Hypothalamus (tissue), 51 donors: ENCODE data around the gene TOP3B.
"Not testable (repeated sequence)": the region's sequence is repeated elsewhere in the genome, so short reads cannot be mapped to it uniquely, and the experiment has no call there.

ENCODE experiments used
- DNase-seq, 51 donors: peaks; one replicate each; lab custom pipeline; 2025; lab: John Stamatoyannopoulos, UW

The TOP3B gene

DNA sequence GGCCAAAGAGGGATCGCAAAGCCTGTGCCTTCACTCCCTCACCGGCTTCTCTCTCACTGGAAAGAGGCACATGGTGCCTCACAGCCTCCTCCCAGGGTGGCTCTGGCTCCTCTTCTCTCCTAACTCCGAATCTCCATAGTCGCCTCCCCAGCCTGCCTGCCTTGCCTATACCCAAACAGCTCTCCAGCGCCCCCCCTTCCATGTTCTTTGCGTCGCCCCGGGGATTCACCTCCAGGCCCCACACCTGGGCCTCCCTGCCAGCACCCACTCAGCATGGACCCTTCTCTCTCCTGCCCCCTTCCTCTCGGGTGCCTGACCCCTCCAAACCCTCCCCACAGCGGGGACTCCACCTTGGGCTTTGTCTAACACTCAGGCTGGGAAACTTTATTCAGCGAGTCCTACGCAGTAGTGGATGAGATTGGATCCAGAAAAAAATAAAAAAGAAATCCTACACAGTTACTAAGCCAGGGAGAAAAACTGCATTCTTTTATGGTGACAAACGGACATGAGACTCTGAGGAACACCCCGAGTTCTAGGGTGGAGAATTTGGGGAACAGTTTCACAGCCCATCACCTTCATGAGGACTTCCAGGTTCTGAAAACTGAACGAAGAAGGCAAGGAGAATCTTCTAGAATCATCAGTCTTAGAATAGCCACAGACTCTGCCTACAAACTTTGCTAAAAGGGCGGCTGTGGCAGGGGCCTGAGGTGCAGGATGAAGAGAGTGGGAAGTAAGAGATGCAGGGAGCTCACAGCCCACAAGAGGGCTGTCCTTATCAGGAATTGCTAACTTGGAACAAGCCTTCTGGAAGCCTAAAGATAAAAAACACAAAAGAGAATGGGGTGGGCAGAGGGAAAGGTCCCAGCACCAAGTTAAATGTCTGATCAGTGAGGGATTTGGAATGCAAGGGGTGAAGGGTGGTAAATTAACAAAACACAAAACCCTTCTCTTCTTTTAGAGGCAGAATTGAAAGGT, 35.3 kb downstream of the TOP3B start:
- DNase-seq = peak in 3 of 51 donors; percentile 3 to 24 (median 19)

DNA sequence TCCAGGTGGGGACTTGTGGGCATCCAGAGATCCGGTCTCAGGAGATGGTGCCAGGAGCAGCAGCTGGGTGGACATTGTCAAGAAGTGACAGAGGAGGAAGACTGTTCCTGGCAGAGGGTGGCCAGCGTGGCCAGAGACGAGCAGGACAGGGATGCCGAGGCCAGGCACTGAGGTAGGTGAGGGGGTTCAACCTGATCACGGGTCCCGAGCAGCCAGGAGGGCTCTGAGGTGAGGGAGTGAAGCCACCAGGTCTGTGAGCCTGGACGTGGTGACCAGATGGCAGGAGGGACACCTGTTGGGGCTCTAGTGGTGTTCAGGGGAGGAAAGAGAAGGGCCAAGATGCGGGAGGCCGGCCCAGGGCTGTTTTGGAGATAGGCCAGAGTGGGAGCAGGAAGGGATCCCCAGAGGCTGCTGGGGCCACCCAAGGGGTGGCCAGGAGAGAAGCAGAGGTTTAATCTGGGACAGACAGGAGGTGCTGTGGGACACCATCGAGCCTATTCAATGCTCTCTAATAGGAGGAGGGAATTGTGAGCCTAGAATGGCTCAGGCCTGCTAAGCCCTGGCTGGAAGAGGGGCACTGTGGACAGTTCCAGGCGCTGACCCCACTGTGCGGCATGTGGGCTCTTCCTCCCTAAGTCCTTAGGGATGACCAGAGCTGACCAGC, 36.2 kb downstream of the TOP3B start:
- no peak for DNase-seq

DNA sequence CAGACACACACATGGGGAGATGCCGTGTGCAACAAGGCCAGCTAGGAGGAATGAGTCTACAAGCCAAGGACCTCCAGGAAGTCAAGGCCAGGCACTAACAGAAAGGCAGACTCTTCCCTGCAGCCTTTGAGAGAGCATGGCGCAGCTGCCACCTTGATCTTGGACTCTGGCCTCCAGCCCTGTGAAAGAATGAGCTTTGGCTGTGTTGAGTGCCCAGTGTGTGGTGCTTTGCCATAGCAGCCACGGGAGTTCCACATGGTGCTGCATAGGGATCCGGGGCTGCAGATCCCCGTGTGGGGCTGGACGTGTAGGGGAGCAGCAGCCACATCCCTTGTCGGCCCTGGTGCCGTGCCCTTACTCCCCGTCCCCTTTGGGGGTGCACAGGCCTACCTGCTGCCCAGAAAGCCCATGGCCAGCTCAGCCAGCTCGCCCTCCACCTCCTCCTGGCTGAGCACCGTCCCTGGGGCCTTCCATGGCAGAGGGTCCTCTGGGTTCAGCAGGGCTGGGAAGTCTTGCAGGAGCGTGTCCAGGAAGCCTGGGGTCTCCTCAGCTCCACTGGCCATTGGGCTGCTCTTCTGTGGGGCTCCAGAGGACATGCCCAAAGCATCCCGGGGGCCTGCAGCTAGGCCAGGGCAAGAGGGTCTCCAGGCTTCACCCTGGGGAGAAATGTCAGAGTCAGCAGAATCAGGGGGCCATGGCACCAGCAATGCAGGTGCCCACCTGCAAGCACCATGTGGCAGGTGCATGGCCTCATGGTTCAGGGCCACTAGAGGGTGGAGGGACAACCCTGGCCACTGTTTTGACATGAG, 36.9 kb downstream of the TOP3B start:
- no peak for DNase-seq

DNA sequence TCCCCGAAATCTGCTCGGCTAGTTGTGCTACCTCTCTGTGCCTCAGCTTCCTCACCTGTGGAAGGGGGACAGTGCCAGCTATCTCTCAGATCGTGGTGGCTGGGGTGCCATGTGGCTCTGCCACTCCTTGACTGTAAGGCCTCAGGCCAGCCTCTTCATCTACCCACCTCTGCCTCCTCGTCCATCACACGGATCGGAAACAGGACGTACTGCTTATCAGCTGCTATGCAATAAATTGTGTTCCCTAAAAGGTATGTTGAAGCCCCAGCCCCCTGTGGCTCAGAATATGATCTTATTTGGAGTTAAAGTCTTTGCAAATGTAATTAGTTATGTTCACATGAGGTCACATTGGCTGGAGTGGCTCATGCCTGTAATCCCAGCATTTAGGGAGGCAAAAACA, 37.7 kb downstream of the TOP3B start:
- no peak for DNase-seq

DNA sequence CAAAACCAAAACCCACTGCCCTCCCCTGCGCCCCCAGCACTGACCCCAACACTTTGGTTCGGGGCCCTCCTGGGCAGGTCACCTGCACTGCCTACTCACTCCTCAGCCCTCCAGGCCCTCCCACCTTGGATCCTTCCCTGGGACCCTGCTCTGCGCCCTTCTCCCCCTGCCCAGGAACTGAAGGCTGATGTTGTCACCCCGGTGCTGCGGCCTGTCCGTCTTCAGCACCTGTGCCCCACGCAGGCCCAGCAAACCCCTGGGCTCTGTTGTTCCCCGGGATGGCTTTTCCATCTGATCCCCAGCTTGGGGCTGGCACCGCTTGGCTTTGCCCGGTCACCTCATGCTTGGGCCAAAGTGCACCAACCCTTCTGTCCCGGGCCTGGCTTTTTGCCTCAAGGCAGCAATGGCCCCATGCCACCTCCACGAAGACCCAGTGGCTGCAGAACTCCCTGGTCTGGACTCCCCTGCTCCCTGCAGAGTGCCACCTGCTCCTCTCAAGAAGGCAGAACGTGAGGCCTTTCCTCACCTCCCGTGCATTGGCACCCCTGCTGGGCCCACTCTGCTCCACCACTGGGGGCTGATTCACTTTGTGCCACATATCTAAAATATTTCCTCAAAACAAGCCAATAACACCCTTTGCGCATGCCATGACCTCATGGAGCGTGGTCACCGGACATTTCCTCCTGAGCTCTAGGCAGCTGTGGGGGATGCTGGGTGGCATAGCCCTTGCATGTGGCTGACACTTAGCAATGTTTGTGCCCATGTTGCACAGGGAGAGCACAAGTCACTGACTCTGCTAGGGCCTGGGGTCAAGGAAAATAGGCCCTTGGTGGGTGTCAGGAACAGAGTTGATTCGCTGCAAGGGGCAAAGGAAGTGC, 38.8 kb downstream of the TOP3B start:
- no peak for DNase-seq

DNA sequence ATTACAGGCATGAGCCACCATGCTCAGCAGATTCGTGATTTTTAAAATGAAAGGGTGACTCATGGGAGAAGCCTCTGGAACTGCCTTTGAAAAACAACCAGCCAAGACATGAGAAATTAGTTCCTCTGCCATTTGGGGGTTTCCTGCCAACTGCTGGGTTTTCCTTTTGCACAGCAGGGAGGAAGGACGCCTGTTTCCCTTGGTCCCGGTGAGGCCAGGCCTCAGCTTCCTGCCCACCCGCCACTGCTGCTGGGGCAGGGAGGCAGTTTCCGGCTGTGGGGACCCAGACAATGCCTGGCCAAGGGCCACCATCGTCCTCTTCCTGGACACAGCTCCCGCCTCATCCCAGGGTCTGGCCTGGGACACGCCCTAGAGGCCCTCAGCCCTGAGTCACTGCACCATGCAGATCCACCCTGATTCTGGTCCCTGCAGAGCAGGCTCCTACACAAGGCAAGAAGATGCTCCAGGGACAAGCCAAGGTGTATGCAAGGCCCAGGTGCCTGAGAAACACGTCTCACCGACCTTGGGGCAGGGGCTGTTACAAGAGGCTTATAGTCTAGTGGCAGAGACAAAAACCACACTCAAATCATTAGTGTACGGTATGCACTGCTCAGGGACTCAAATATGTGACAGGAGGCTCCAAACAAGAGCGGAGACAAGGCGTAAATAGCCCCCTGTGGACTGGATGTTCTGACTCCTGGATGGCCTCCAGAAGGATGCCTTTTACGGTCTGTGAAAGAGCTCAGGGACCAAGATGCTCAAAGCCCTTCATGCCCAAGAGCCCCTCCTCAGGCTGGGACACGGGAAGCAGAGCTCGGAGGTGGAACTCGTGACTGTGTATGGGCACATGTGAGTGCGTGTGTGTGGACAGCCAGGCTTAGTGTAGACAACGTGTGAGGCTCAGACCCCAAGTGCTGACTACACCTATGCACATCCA, 39.9 kb downstream of the TOP3B start:
- DNase-seq = peak in 8 of 51 donors; percentile 13 to 47 (median 24)

DNA sequence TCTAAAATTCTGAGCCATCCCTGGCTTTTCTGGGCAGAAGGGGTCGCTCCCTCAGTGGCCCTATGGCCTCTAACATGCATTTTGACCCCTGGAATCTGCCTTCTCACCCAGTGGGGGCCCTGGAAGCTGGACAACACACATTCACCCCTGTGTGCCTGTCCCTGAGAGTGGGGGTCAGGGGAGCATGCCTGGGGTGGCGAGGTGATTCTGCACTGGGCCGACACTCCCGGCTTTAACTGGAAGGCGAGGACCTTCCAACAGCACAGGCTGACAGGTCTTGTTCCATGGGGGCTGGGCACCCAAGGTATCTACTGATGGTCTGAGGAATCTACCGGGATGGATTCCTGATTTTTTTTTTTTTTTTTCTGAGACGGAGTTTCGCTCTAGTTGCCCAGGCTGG, 40.7 kb downstream of the TOP3B start:
- no peak for DNase-seq

DNA sequence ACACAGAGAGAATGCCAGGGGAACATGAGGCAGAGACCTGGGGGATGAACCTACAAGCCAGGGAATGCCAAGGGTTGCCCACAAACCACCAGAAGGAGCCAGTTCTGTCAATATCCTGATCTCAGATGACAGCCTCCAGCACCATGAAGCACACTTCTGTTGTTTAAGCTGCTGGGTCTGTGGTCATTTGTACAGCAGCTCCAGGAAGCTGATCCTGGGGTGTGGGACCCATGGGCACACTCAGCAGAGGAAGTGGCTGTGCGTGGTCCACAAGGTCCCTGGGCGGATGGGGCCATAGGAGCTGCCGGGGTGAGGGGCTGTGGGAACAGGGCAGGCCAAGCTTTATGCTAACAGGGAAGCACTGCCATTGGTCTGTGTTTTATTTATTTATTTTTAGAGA, 42.1 kb downstream of the TOP3B start:
- peak in 4 of 51 donors; percentile 7 to 27 (median 12) for DNase-seq

DNA sequence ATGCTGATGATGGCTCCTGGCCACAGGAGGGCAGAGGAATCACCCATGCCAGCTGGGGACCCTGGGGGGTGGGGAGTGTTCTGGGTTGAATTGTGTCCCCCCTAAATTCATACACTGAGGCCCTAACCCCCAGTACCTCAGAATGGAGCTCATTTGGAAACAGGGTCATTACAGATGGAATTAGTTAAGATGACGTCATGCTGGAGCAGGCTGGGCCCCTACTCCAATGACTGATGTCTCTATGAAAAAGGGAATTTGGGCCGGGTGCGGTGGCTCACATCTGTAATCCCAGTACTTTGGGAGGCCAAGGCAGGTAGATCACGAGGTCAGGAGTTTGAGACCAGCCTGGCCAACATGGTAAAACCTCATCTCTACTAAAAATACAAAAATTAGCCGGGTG, 42.7 kb downstream of the TOP3B start:
- DNase-seq = not testable (repeated sequence)

DNA sequence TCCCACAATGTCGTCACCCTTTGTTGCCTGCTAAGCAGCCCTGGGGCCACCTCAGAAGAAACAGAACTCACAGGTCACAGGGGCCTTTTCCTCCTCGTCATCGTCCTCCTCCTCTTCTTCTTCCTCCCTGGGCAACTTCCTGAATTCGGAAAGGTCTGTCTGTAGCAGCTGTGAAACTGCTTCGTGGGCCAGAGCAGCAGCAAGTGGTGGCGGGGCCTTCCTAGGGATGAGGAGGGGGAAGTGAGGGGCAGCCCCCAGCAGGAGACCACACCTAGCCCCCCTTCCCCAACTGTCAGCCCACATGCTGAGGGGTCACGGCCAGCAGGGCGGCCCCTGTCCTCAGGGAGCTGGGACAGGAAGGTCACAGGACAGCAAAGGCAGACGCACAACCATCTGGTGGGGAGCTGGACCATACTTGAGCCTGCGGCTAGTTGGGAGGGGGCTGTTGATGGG, 43.1 kb downstream of the TOP3B start:
- DNase-seq = peak in 2 of 51 donors; percentile 7 to 10

DNA sequence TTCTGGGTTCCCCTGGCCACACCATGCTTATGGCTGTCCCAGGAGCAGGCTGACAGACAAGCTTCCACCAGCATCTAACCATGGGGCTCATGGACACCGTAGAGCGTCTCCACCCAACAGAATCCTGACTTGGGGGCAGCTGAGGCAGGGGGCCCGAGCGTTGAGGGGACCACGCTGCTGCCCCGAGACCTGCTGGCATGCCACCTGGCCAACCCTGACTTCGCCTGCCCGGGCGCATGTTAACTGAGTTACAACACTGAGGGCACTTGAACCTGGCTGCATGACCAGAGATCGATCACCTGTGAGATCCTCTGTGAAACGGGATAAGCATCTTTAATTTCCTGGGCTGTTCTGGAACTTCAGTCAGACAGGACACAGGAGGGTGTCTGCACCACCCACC, 43.7 kb downstream of the TOP3B start:
- no peak for DNase-seq

DNA sequence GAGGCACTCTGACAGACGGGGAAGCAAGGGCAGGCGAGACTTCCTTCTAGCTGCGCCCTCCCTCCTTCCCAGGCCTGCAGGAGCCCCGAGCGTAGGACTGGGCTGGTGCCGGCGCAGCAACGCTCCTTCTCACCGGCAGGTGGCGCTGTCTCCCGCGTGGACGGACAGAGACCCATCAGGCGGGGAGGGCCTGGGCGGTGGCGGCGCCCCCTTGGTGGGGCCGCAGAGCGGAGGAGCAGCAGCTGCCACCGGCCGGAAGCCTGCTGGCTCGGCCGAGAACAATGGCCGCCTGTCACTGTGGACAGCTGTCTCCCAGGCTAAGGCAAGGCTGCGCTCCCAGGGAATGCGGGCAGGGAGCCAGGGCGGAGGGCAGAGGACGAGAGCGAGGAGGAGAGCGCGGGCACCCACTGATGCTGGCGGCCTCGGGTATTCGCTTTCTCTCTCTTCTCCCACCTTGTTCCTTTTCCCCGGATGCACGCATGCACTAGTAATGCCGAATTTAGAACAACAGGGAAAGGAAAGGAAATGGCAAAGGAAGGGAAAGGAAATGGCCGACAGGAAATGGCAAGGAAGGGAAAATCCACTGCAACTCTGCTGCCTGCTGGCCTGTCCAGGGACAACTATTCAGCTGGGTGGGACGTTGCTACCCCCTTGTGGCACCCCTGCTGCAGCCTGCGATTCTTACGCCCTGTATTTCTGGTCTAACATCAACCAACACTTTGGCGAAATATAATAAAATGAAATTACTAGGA, 44.3 kb downstream of the TOP3B start:
- DNase-seq = peak; percentile 78 to 99 (median 91)

DNA sequence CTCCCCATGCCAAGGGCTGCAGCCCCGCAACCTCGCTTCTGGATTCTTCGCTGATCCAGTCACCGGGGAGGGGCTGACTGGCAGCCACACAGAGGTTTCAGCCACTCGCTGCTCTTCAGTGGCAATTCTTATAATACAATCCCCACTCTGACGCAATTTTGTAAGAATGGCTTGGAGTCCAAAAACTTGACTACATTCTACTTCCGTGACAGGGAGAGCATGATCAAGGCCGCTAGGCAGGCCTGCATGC, 44.8 kb downstream of the TOP3B start:
- peak in 16 of 51 donors; percentile 48 to 81 (median 64) for DNase-seq

DNA sequence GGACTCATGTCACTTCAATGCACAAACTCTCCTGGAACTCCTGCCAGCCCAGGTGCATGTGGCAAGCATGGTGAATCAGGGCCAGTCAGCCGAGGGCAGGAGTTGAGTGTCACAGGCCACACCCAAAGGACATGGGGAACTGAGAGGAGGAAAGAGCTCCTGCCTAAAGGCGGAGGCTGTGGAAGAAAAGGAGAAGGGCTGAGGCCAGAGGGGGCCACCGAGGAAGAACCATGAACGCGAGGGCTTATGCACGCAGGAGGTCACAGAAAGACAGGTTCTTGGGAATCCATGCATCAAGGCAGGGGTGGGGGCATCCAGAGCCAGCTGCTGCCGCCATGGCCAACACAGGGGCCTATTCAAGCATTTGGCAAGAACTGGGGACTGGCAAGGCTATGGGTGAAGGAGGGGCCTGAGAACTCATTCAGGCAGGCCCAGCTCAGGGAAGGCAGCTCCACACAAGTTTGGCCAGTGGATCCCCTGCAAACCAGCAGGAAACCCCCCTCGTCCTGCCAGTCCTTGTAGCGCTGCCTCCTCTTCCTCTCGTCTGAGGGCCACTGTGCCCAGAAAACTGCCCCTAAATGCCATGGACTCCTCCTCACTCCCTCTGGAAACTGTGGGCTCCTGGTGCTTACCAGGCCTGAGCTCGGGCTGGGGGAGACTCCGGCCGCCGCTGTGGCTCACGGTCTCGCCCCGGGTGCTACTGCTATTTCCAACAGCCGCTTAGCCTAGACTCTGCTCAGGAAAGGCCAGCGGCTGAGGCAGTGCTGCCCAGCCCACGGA, 45.4 kb downstream of the TOP3B start:
- DNase-seq = peak in 36 of 51 donors; percentile 22 to 79 (median 48)

DNA sequence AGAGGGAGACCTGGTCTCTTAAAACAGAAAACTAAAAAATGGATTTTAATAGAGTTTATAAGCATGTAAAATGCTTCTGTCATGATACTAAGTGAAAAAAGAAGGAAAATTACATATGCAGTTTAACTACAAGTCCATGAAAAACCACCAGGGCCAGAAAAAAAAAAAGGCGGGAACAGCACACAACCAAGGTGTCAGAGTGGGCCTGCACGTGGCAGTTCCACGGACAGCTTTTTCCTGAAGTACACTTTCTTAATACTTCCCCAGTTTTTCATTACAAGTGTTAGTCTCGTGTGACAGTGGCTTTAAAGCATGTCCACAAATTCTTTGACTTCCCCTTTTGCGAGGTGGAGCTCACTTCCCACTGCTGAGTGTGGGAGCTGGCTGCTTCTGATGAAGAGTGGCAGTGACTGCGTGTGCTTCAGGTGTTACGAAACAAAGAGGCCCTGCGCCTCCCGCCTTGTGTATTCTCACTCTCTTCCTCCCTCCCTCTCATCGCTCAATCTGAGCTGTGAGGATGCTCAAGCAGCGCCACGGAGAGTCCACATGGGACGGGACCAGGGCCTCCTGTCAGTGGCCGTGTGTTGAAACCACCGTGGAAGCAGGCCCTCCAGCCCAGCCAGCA, 46.3 kb downstream of the TOP3B start:
- DNase-seq = peak in 12 of 51 donors; percentile 10 to 72 (median 28)

DNA sequence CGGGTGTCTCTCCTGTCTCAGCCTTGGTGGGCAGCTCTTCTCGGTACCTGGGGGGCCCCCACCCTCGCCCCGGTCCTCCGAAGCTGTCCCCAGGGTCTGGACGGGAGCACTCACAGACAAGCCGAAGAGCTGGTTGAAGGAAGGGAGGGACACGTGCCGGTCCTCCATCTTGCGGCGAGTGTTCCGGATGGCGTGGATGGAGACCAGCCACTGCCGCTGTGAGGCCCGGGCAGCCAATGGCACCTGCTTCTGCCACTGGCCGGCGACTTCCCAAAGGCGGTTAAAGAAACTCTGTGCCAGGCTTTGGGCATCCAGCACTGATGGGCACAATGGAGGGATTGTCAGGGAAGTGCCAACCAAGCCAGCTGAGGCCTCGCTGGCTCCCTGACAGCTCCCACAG, 48.7 kb downstream of the TOP3B start:
- peak in 37 of 51 donors; percentile 19 to 82 (median 58) for DNase-seq

DNA sequence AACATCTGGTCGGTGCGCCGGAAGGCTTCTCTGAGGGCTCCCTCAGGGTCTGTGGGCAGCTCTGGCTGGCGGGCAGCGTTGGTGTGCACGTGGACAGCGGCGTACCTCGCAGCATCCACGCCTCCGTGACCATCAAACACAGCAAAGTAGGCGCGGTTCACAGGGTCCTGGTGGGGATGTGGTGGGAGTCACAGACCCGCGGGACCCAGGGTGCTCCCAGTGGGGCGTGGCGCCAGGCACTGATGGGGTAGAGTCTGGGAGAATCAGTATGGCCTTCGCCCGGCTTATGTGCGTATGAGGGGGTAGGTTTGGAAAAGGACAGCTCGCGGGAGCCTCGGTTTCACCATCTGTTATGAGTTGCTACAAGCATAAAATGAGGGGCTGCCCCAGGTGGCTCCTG, 49.2 kb downstream of the TOP3B start:
- DNase-seq = no peak
